ENCODE results near the gene CLTC. TPM values are rescaled to one million over a fixed set of nuclear protein-coding genes. Genes with fewer than 3 reads are reported as not detected.

The CLTC gene
- total RNA-seq, 1 donor from 2014 or later: 225 TPM

- Histone ChIP-seq H3K4me2 (no peak overlapping the region), H2AFZ (replicated peaks) (no peak overlapping the region), H3K9ac (no peak overlapping the region), H4K20me1 (ENCODE audit: low read depth) (peaks cover 21% of the 10 kb centered on the region), H3F3A (ENCODE audit: low read depth) (peaks cover 20% of the 10 kb centered on the region), H3K4me3 (no peak overlapping the region), H3K79me2 (ENCODE audit: low read depth) (peaks cover 71% of the 10 kb centered on the region), H3K27ac (no peak overlapping the region), H3K4me1 (no peaks in the 10 kb centered on the region), H3K27me3 (no peaks in the 10 kb centered on the region), H3K36me3 (peaks cover 22% of the 10 kb centered on the region), H3K9me3 (ENCODE audit: low read depth) (no peaks in the 10 kb centered on the region)
- Mint-ChIP-seq H3K4me3 (no peak overlapping the region), H3K36me3 (peaks cover 40% of the 10 kb centered on the region), H3K4me1 (no peaks in the 10 kb centered on the region), H3K9me3 (no peaks in the 10 kb centered on the region), H3K27me3 (ENCODE audit: insufficient read depth, low read depth) (no peaks in the 10 kb centered on the region), H3K27ac (no peak overlapping the region)
- TF ChIP-seq, protein P1, sequence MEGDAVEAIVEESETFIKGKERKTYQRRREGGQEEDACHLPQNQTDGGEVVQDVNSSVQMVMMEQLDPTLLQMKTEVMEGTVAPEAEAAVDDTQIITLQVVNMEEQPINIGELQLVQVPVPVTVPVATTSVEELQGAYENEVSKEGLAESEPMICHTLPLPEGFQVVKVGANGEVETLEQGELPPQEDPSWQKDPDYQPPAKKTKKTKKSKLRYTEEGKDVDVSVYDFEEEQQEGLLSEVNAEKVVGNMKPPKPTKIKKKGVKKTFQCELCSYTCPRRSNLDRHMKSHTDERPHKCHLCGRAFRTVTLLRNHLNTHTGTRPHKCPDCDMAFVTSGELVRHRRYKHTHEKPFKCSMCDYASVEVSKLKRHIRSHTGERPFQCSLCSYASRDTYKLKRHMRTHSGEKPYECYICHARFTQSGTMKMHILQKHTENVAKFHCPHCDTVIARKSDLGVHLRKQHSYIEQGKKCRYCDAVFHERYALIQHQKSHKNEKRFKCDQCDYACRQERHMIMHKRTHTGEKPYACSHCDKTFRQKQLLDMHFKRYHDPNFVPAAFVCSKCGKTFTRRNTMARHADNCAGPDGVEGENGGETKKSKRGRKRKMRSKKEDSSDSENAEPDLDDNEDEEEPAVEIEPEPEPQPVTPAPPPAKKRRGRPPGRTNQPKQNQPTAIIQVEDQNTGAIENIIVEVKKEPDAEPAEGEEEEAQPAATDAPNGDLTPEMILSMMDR (IDR thresholded peaks at IDR 0.05): no peak
- TF ChIP-seq EZH2 (IDR thresholded peaks at IDR 0.05) (no peak), EZH2phosphoT487 (IDR thresholded peaks at IDR 0.05) (no peak)
- no peak for DNase-seq (ENCODE audit: low spot score)
Observed at GRCh38 chr17:59693582-59693981, 73.9 kb downstream of the CLTC start.

DNA sequence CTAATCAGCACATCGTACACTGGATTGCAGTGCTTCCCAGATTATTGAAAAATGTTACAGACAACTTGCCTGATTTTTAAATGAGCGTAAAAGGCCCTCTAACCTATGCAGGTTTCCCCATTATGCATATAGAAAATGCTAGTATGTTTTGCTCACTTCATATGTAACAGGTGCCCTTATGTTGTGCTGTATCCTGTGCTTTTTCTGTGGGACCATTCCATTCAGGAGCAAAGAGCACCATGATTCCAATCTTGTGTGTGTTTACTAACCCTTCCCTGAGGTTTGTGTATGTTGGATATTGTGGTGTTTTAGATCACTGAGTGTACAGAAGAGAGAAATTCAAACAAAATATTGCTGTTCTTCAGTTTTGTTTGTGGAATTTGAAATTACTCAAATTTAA lies 74.6 kb downstream of the CLTC start:
- H3K36me3 Mint-ChIP-seq: peaks cover 46% of the 10 kb centered on the region
- no peak overlapping the region for H3K27ac Mint-ChIP-seq

DNA sequence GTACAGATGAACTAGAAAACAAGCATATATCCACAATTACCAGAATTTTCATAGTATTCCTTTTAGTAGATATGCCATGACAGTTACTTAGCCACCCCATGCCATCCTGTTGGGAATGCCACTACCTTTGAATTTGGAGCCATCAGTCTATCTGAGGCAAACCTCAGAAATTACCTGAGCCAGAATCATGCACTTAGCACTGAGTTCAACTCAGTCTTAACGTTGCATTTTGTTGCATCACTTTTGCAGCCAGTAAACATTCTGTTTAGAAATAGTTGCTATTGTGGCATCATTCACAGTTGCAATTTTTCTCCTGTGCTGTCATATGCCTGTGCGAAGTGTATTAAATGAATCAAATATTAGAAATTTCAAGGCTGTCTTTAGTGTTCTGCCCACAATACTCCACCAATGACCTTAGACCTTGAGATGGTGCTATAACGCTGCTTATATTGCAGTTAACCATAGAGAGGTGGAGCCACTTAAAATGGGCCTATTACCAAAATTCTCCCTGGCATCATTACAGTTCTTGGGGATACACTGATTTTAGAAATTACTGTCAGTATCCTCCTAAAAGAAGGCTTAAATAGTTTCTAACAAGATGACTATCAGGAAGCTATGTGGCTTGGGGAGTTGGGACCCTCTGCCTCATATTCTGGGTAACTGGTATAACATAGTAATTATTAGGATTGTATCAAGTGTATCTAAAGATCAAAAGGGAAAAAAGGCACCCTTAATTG lies 76.4 kb downstream of the CLTC start:
- no peak overlapping the region for H3K27ac ChIP-seq

More for the DNA sequence above, 74.6 kb downstream of the CLTC start:
- Histone ChIP-seq H3F3A (ENCODE audit: low read depth) (peaks cover 20% of the 10 kb centered on the region), H3K9me3 (ENCODE audit: low read depth) (no peaks in the 10 kb centered on the region), H3K36me3 (peaks cover 17% of the 10 kb centered on the region), H3K4me1 (no peaks in the 10 kb centered on the region), H2AFZ (replicated peaks) (no peak overlapping the region), H3K79me2 (ENCODE audit: low read depth) (peaks cover 73% of the 10 kb centered on the region), H3K4me3 (no peak overlapping the region), H4K20me1 (ENCODE audit: low read depth) (peaks cover 28% of the 10 kb centered on the region), H3K4me2 (no peak overlapping the region), H3K27ac (no peak overlapping the region), H3K9ac (no peak overlapping the region), H3K27me3 (no peaks in the 10 kb centered on the region)
- no peak for DNase-seq (ENCODE audit: low spot score)
- Mint-ChIP-seq H3K4me3 (no peak overlapping the region), H3K27me3 (ENCODE audit: insufficient read depth, low read depth) (no peaks in the 10 kb centered on the region), H3K9me3 (no peaks in the 10 kb centered on the region), H3K4me1 (no peaks in the 10 kb centered on the region)
- TF ChIP-seq EZH2phosphoT487 (IDR thresholded peaks at IDR 0.05): no peak
- TF ChIP-seq, protein P1 (IDR thresholded peaks at IDR 0.05): no peak
- TF ChIP-seq EZH2 (IDR thresholded peaks at IDR 0.05): no peak

More for the DNA sequence above, 76.4 kb downstream of the CLTC start:
- H3K4me2 ChIP-seq: no peak overlapping the region
- no peak overlapping the region for H3K4me3 Mint-ChIP-seq
- no peak overlapping the region for H2AFZ ChIP-seq (replicated peaks)
- peaks cover 42% of the 10 kb centered on the region for H3K36me3 Mint-ChIP-seq
- H3K36me3 ChIP-seq: peaks cover 6% of the 10 kb centered on the region
- H3K27ac Mint-ChIP-seq: no peak overlapping the region
- no peaks in the 10 kb centered on the region for H3K4me1 ChIP-seq
- peaks cover 39% of the 10 kb centered on the region for H4K20me1 ChIP-seq (ENCODE audit: low read depth)
- no peak for TF ChIP-seq EZH2phosphoT487 (IDR thresholded peaks at IDR 0.05)
- TF ChIP-seq, protein P1 (IDR thresholded peaks at IDR 0.05): no peak
- TF ChIP-seq EZH2 (IDR thresholded peaks at IDR 0.05): no peak
- no peaks in the 10 kb centered on the region for H3K9me3 Mint-ChIP-seq
- no peak for DNase-seq (ENCODE audit: low spot score)
- H3K27me3 ChIP-seq: no peaks in the 10 kb centered on the region
- H3F3A ChIP-seq (ENCODE audit: low read depth): peaks cover 20% of the 10 kb centered on the region
- no peaks in the 10 kb centered on the region for H3K27me3 Mint-ChIP-seq (ENCODE audit: insufficient read depth, low read depth)
- no peaks in the 10 kb centered on the region for H3K9me3 ChIP-seq (ENCODE audit: low read depth)
- H3K79me2 ChIP-seq (ENCODE audit: low read depth): peaks cover 77% of the 10 kb centered on the region
- no peak overlapping the region for H3K4me3 ChIP-seq
- H3K9ac ChIP-seq: no peak overlapping the region
- no peaks in the 10 kb centered on the region for H3K4me1 Mint-ChIP-seq

Data from neural progenitor cell (in vitro differentiated cells).